NCI-H2227 treated with DMSO at 0.1 percent for 48 hours (cell line): Measurements from ENCODE around the gene DNAJC27.

ENCODE experiments used
- DNase-seq: peaks from one replicate; lab custom pipeline; 2025; lab: John Stamatoyannopoulos, UW

DNAJC27 gene

GRCh38 chr2:24925815-24926214 lies 45.9 kb downstream of the DNAJC27 start:
- no peak for DNase-seq

- no peak for DNase-seq
Measured at GRCh38 chr2:24924732-24925131, 47.0 kb downstream of the DNAJC27 start.

DNA sequence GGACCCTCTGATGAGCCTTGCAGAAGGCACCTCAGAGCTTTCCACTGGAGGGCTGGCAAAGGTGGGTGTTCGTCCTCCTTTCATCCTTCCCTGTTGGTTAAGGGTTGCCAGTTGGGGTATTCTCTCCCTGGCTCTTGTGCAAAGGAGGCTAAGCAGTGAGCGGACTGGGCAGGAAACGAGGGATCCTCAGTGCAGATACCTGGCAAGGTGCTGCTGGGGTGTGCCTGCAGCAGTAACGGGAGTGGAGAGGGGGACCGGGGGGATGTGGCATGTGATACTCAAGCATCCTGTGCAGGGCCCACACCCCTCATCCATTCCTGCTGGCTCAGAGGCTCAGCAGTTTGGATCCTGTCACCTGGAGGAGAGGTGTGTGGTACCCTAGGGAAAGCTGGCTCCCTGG lies 47.5 kb downstream of the DNAJC27 start:
- DNase-seq: no peak

- DNase-seq: no peak
Measured at GRCh38 chr2:24923106-24923505, 48.6 kb downstream of the DNAJC27 start.

DNA sequence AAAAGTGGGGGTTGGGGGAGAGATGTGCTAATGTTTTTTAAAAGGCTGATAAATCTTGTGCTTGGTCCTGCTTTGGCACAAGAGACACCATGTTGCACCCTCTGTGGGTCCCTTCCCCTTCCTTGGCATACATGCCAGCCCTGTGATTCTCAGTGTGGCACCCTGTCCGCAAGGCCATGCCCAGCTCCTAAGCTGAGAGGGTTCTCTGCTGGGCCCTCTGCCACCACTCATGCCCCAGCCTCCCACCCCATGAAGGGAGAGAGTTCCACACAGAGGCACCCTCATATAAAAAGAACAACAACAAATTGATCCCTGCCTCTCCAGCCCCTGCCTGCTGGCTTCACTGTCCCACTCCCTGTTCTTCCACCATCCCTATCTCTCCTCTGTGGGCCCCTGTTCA lies 49.2 kb downstream of the DNAJC27 start:
- no peak for DNase-seq

DNA sequence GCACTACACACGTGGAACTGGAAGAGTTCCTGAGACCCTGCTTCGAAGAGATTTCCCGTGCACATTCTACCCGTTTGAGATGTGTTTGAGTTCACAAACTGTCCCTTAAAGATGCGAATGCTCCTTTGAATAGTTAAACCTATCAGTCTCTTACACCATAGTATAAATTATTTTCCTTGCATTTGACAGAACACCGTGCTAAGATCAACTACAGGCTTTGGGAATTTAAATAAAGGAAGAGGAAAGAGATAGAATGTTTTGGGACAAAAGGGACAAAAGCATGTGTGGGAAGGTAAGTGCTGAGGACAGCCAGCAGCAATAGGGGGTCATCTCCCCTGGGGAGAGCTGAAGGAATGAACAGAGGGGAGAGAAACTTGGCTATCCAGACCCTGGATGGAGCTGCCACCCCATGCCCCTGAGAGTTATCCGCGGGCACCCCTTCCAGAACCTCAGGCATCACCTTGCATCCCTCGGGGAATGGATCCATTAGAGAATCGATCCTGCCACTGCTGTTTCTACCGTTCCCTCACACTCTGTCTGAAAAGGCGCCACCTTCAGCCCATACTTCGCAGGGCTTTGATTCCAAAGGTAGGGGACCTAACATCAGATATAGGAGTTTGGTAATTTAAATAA lies 50.8 kb downstream of the DNAJC27 start:
- DNase-seq: no peak

DNA sequence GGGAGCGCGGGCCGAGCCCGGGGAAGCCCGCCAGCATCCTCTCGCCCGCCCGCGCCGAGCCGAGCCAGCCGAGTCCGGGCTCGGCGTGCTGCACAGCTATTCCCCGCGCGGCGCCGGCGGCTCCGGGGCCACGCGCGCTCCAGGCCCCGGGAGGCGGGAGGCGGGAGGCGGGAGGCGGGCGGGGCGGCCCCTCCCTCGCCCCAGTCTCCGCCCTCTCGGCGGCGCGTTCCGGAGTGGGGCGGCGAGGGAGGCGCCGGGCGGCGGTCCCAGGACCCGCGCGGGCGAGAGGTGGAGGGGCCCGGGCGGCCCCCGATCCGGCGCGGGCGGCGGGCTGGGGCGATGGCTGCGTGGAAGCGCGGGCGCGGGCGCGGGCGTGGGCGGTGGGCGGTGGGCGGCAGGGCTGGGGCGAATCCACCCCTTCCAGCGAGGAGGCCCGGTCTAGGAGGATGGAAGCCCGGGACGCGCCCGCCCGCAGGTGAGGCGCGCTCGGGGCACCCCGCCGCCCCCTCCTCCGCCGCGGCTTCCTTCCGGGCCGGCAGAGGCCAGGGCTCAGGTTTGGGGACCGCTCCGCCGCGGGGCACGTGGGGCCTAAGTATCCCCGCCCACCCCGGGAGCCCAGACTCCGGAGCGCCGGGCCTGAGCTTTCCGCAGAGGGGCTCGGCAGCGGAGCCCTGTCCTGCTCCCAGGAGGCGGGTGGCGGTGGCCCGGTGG lies 51.5 kb downstream of the DNAJC27 start, which contains the start of gene ADCY3:
Gene ADCY3, minus strand, starts transcription at position 140 of the 711 bp plus-strand sequence. CDS start 1,250 bp downstream, outside the sequence.
- DNase-seq: peak; percentile 52

- no peak for DNase-seq
Measured at GRCh38 chr2:24919506-24920097, 52.2 kb downstream of the DNAJC27 start.

DNA sequence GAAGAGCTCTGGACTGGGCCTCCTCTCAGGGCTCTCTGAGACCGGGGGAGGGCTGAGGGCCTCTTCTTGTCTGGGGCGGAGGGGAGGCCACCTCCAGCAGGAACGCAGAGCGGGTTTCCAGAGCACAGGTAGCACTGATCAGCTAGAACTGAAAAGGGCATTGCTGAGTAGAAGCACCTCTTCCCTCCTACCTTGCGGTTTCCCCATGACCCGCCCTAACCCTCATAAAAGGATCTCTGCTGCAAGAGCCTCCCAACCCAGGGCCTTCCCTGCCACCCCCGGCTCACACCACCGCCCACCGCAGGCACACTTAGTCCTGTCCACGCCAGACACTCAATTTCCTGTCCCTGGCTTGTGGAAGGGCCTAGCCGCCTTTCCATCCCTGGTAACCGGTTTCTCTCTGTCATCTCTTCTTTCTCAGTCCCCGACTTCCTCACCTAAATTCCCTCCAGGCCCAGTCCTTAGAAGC lies 52.7 kb downstream of the DNAJC27 start:
- no peak for DNase-seq

DNA sequence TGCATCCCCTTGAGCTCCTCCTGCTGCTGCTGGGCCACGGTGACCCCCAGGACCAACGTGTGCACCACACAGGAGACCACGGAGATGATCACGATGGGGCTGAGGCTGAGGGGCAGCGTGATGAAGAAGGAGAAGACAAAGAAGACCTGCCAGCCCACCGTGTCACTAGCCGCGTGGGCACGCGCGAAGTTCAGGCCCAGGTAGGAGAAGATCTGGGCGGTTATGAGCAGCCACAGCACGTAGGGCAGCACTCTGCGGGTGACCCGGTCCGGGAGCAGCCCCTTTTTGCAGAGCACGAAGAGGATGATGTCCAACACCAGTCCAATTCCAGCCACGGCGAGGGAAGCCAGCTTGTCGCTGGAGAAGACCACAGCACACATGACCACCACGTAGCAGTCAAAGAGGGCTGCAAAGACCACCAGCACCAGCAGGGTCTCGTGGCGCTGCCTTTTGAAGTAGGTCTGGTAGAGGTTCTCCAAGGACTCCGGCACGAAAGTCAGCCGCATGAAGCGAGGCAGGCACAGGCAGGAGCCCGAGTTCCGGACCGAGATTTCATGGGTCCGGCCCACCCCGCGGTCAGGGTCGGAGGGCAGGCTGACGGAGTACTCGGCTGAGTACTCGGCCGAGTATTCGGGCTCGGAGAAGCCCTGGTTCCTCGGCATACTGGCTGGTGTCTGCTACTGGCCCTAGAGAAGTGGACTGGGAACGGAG lies 53.3 kb downstream of the DNAJC27 start:
- no peak for DNase-seq

DNA sequence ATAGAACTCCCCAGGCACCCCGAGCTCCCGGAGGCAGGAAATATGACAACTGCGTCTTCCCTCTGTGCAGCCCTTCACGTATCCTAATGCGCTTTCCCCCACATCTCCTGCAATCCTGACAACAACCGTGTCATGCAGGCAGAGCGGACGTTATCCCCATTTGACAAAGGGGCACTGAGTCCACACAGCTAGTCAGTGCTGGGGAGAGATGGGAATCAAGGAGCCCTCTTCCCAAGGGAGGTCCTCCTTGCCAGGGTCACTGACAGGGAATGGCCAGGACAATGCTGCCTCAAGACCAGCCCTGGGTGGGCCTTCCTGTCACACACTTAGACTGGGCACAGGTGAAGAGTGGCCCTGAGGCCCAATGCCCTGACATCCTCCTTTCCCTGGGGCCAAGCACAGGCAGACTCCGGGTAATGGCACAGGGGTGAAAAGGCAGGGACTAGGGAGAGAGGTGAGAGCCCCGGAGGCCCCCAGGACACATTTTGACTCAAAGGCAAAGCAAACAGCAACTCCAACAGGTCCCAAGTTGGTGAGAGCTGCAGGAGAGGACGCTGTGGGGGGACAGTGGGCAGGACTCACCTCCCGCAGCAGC lies 53.9 kb downstream of the DNAJC27 start:
- DNase-seq: no peak

- no peak for DNase-seq
Measured at GRCh38 chr2:24917086-24917485, 54.7 kb downstream of the DNAJC27 start.

- DNase-seq: no peak
Measured at GRCh38 chr2:24915796-24916195, 56.0 kb downstream of the DNAJC27 start.

DNA sequence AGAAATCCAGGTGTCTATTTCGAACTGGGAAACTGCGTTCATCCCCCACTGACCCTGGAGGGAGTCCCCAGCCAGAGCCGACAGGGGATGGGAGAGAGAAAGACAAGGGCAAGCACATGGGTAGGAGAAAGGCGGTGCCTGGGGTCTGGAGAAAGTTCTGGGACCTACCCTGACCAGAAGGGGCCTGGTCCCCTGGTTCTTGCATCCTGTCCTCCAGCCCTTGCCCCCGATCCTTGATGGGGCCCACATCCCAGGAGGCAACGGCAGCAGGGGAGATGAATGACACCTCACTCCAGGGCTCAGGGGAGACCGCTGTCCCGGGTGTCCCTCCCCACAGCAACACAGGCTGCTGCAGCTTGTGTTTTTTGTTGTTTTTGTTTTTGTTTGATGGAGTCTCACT lies 56.6 kb downstream of the DNAJC27 start:
- no peak for DNase-seq

DNA sequence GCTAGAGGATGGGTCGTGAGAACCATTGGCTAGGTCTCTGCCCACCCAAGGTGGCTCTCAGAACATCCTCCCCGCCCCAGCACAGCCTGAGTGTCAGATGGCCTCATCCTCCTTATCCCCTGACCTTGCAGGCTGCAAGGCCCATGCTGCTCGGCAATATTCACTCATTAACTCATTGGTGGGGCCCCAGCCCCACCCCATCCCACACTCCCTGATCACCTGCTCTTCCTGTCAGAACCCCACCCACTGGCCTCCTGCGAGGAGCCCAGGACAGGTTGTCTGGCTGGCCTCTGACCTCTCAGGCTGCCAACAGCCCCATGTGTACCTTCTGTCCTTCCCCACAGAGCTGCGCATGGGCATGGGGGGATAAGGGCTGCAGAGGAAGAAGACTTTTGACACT lies 57.0 kb downstream of the DNAJC27 start:
- no peak for DNase-seq

- no peak for DNase-seq
Measured at GRCh38 chr2:24913911-24914310, 57.8 kb downstream of the DNAJC27 start.

DNA sequence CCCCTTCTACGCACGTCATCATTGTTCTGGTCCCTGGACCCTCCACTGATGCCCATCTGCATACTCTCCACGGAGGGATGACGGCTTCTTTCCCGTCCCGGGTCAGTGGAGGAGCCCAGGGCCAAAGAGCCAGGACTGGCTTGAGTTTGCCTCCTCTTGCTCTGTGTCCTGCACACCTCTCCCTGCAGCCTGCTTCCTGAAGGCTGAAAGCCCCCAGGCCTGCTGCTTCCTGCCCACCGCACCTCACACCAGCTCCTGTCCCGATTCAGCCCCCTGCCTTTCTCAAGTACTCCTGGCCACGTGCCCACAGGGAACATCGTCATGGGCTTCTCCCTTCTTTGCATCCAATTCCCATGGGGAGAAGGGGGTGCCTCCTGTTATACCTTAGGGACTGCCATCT lies 58.8 kb downstream of the DNAJC27 start:
- no peak for DNase-seq

DNA sequence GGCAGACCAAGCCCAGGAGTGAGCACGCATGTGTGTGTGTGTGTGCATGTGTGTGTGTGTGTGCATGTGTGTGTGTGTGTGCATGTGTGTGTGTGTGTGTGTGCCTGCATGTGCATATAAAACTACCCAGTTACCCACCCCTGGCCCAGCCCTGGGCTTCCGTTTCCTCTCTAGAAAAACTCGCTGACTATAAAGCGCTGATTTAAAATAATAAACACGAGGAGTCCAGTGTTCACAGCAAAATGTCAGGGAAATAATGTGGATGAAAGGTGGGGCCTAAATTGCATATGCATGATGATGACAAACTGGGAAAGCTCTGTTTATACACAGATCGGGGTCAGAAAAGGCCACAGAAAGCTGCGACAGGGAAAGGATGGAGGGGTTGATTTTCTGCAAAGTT lies 59.2 kb downstream of the DNAJC27 start:
- DNase-seq: no peak

DNA sequence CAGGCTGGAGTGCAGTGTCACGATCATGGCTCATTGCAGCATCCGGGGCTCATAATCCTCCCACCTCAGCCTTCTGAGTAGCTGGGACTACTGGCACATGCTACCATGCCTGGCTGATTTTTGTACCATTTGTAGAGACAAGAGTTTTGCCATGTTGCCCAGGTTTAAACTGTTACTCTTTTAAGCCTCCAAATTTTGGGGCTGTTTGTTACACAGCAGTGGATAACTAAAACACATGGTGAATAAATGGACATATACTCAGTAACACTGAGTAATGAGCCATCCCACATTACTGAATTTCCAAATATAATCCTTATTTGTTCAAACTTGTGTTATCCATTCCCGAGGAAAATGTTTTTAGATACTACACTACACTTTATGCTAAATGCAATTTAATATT lies 61.5 kb downstream of the DNAJC27 start:
- no peak for DNase-seq

GRCh38 chr2:24909555-24910177 lies 62.1 kb downstream of the DNAJC27 start:
- no peak for DNase-seq

DNA sequence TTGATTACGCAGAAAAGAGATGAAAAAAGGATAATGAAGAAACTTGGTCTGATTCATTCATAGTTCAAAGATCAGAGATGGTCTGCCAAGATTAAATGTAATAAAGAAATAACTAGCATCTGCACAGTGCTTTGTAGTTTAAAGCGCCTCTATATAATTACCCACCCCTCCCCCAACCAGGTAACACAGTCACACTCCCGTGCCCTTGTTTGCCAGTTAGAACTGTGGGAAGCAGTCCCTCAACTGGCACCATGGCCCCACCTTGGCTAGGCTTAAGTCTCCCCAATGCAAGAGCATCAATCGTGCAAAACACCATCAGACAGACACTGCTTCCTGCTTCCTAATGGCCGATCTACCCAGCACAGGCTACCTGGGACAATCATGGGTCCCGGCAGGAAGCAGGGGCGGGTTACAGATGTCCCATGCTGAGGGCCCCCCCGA lies 63.3 kb downstream of the DNAJC27 start:
- no peak for DNase-seq

GRCh38 chr2:24907116-24907515 lies 64.6 kb downstream of the DNAJC27 start:
- DNase-seq: no peak
